HT1080 (cell line): ENCODE results near the gene RASD2. TPM values are rescaled to one million over a fixed set of nuclear protein-coding genes. Genes with fewer than 3 reads are reported as not detected.

Source experiments
- DNase-seq: peaks from one replicate; pipeline ENCODE4 v3.0.0-alpha.2; 2015; ENCODE audit warnings: low read depth
- total RNA-seq: library from RNA; depleted of rRNA; stranded (reverse); fragments of >200 nt; shearing (Covaris generic); gene quantifications from 2 replicates; pipeline ENCODE4 v1.2.3, GENCODE V29; 2014; rRNA removed

The RASD2 gene
- total RNA-seq, 1 experiment from 2014 or later, result not detected

DNA sequence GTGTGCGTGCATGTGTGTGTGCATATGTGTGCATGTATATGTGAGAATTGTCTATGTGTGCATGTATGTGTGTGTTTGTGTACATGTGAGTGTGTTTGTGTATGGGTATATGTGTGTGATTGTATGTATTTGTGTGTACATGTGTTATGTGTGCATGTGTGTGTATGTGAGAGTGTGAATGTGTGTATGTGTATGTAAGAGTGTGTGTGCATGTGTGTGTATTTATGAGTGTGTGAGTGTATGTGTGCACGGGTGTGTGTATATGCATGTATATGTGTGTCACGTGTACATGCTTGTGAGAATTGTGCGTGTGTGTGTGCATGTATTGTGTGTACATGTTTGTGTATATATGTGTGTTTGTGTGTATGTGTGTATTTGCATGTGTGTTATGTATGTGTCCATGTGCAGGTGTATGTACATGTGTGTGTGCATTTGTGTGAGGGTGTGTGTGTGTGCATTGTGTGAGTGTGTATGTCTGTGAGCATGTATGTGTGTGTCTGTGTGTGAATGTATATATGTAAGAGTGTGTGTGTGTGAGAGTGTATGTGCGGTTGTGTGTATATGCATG, 60.5 kb downstream of the RASD2 start:
- DNase-seq, result no peak

- DNase-seq, result peak; percentile 66
These were observed 61.3 kb downstream of the RASD2 start for GRCh38 chr22:35601743-35602615.

Other genes with a start within 250 kb of the RASD2 start
- 12.0 and 13.7 TPM in 2 replicates for gene TOM1, start 240.9 kb upstream of the RASD2 start, total RNA-seq
- gene HMOX1, start 159.7 kb upstream of the RASD2 start, total RNA-seq, result 23.4 and 23.8 TPM in 2 replicates
- gene MCM5, start 140.7 kb upstream of the RASD2 start, total RNA-seq, result 168 and 194 TPM in 2 replicates
- gene MB, start 76.5 kb downstream of the RASD2 start, total RNA-seq, result not detected in 2 replicates
- gene APOL6, start 107.6 kb downstream of the RASD2 start, total RNA-seq, result 4.3 and 4.6 TPM in 2 replicates
- not detected in 2 replicates for gene APOL5, start 177.0 kb downstream of the RASD2 start, total RNA-seq